Measurements from ENCODE around the gene KRTAP9-4. TPM values are rescaled to one million over a fixed set of nuclear protein-coding genes. Genes with fewer than 3 reads are reported as not detected.

KRTAP9-4 gene
- total RNA-seq, 1 experiment from 2014 or later, result not detected

DNA sequence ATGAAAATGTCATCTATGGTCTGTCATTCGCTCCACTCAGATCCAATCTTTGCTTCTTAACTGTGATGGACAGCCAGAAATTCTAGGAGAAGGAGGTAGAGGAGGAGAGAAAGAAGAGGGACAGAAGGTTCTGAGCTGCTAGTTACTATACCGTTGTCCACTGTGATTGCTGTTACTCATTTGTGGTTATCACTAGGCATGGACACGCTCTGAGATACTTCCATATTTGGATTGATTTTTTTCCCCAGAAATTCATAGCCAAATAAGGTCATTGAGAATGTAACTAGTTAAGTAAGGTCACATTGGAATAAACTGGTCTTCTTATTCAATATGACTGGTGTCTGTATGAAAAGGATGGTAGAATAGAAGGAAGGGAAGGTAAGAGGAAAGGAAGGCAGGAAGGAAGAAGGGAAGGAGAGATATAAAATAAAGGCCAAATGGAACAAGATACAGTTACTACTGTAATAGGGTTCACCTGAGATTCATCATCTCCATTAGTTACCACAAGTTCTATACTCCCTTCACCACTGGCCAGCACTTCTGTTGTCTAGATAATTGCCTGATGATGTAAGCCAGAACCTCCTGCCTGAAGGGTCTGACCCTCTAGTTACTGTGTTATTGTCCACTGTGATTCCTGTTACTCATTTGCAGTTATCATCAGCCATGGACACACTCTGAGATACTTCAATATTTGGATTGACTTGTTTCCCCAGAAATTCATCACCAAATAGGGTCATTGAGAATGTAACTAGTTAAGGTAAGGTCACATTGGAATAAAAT is 28.9 kb downstream of the KRTAP9-4 start:
- Histone ChIP-seq H4K20me1 (ENCODE audit: control insufficient read depth, insufficient read depth, insufficient read length) (no peaks in the 10 kb centered on the region), H2AK5ac (ENCODE audit: insufficient read length, low read length) (no peak overlapping the region), H3K23ac (ENCODE audit: insufficient read length, low read depth, low read length) (no peak overlapping the region), H2BK5ac (ENCODE audit: insufficient read length, low read length) (no peak overlapping the region), H2BK15ac (ENCODE audit: low read depth, low read length) (no peak overlapping the region), H3K27me3 (ENCODE audit: insufficient read depth, low read length) (no peaks in the 10 kb centered on the region), H3K27ac (ENCODE audit: insufficient read length, low read depth, low read length) (no peak overlapping the region), H2AFZ (ENCODE audit: low read length) (no peak overlapping the region), H3K23me2 (ENCODE audit: insufficient read length, low read depth, low read length, poor library complexity, severe bottlenecking) (no peaks in the 10 kb centered on the region), H3K56ac (ENCODE audit: insufficient read length, low read depth, low read length) (no peak overlapping the region), H3K79me1 (ENCODE audit: insufficient read depth, low read depth, low read length, poor library complexity, severe bottlenecking) (no peaks in the 10 kb centered on the region), H3K18ac (ENCODE audit: insufficient read length, low read depth, low read length) (no peak overlapping the region), H3K9me3 (ENCODE audit: control insufficient read depth, low read depth, low read length) (no peaks in the 10 kb centered on the region), H4K8ac (replicated peaks; ENCODE audit: insufficient read length, low read depth, low read length) (no peak overlapping the region), H3K9ac (ENCODE audit: extremely low read depth, insufficient read length, low read length) (no peak overlapping the region), H3T11ph (ENCODE audit: low read length) (no peak overlapping the region), H4K5ac (ENCODE audit: insufficient read length, low read depth, low read length) (no peak overlapping the region), H3K4me1 (ENCODE audit: insufficient read depth, low read length) (peaks cover 1% of the 10 kb centered on the region; the same call in 1 of the 2 replicates), H3K79me2 (ENCODE audit: insufficient read depth, low read length) (no peaks in the 10 kb centered on the region), H2BK120ac (ENCODE audit: low read depth, low read length, poor library complexity, severe bottlenecking) (no peak overlapping the region), H2BK12ac (ENCODE audit: insufficient read length, low read depth, low read length) (no peak overlapping the region), H3K4ac (ENCODE audit: low read depth, low read length) (no peak overlapping the region), H2BK20ac (ENCODE audit: low read depth, low read length, poor library complexity, severe bottlenecking) (no peak overlapping the region), H3K14ac (ENCODE audit: insufficient read depth, low read length) (no peak overlapping the region), H4K91ac (ENCODE audit: insufficient read length, low read depth, low read length) (no peak overlapping the region), H3K4me2 (ENCODE audit: insufficient read depth, insufficient read length, low read length) (no peak overlapping the region)
- H3K9me3 Mint-ChIP-seq, result no peaks in the 10 kb centered on the region
- peaks cover 2% of the 10 kb centered on the region; the same call in 1 of the 2 replicates for H3K27me3 Mint-ChIP-seq (ENCODE audit: low read depth)
- no peak overlapping the region for H3K4me3 Mint-ChIP-seq
- H3K4me1 Mint-ChIP-seq, result peaks cover 0 to 2% of the 10 kb centered on the region in 2 experiments; a peak in 1 of 4 replicates
- DNase-seq, result no peak
- H3K27ac Mint-ChIP-seq, result no peak overlapping the region
- no peaks in the 10 kb centered on the region for H3K36me3 Mint-ChIP-seq (ENCODE audit: insufficient read depth in 1 of 3, low read depth in 3 of 3)
- WGBS (ENCODE audit: extremely low coverage, insufficient read length, low lambda C conversion rate), result no CpG with 5 or more reads among the region's 3 CpGs
- TF ChIP-seq, protein P1, sequence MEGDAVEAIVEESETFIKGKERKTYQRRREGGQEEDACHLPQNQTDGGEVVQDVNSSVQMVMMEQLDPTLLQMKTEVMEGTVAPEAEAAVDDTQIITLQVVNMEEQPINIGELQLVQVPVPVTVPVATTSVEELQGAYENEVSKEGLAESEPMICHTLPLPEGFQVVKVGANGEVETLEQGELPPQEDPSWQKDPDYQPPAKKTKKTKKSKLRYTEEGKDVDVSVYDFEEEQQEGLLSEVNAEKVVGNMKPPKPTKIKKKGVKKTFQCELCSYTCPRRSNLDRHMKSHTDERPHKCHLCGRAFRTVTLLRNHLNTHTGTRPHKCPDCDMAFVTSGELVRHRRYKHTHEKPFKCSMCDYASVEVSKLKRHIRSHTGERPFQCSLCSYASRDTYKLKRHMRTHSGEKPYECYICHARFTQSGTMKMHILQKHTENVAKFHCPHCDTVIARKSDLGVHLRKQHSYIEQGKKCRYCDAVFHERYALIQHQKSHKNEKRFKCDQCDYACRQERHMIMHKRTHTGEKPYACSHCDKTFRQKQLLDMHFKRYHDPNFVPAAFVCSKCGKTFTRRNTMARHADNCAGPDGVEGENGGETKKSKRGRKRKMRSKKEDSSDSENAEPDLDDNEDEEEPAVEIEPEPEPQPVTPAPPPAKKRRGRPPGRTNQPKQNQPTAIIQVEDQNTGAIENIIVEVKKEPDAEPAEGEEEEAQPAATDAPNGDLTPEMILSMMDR (conservative IDR thresholded peaks at IDR 0.05), result no peak

Data from H9 (cell line).